Gastrocnemius medialis (tissue), 4 donors: Measurements from ENCODE around the gene ZBTB4.

Source experiments
- CTCF ChIP-seq, 5 experiments: fragments of 450-650 bp in 3 of 5; fragments of 200-600 bp in 2 of 5; sonication (generic) in 2 of 5; IDR thresholded peaks in 4 of 5; conservative IDR thresholded peaks in 1 of 5; 1 replicate in 4 of 5; 2 replicates in 1 of 5; pipeline ENCODE4 v1.5.1; 2016 to 2019; ENCODE audit warnings: antibody characterized with exemption in 5 of 5, mild to moderate bottlenecking in 3 of 5, moderate library complexity in 3 of 5
- POLR2A ChIP-seq, 2 donors: fragments of 450-650 bp; IDR thresholded peaks; one replicate each; pipeline ENCODE4 v1.6.1; 2017; ENCODE audit warnings: antibody characterized with exemption in 2 of 2, mild to moderate bottlenecking in 2 of 2, moderate library complexity in 2 of 2

GRCh38 chr17:7425316-7425715, 54.1 kb downstream of the ZBTB4 start, which contains the start of gene SPEM2:
- TF ChIP-seq CTCF (IDR thresholded peaks at IDR 0.05 in 4 of 5, conservative IDR thresholded peaks at IDR 0.05 in 1 of 5) (no peak), POLR2A (IDR thresholded peaks at IDR 0.05) (no peak)
